Vagina (tissue), 2 donors: ENCODE measurements around the gene FNDC11. TPM values are rescaled to one million over a fixed set of nuclear protein-coding genes. Genes with fewer than 3 reads are reported as not detected.

ENCODE experiments used
- DNase-seq, 2 donors: peaks; one replicate each; pipeline ENCODE4 v3.0.0-alpha.2; 2017; ENCODE audit errors: extremely low spot score in 2 of 2
- H3K27ac ChIP-seq: fragments of 200-600 bp; sonication (generic); one replicate; pipeline ENCODE4 v1.5.1; 2019
- H3K27me3 ChIP-seq: fragments of 200-600 bp; sonication (generic); one replicate; pipeline ENCODE4 v1.5.1; 2019
- H3K36me3 ChIP-seq, 2 donors: fragments of 200-600 bp; sonication (generic); one replicate each; pipeline ENCODE4 v1.5.1; 2017 to 2019
- H3K4me1 ChIP-seq: fragments of 200-600 bp; sonication (generic); one replicate; pipeline ENCODE4 v1.5.1; 2019
- H3K4me3 ChIP-seq, 2 donors: fragments of 200-600 bp; sonication (generic); 1 replicate in 1 of 2; 2 replicates in 1 of 2; pipeline ENCODE4 v1.5.1; 2016 to 2019
- H3K9me3 ChIP-seq: fragments of 200-600 bp; sonication (generic); one replicate; pipeline ENCODE4 v1.5.1; 2019
- POLR2A ChIP-seq, 2 donors: fragments of 450-650 bp; IDR thresholded peaks; one replicate each; pipeline ENCODE4 v1.6.1; 2017; ENCODE audit warnings: antibody characterized with exemption in 2 of 2, mild to moderate bottlenecking in 2 of 2, moderate library complexity in 2 of 2
- POLR2AphosphoS5 ChIP-seq, 2 donors: sonication (generic); formaldehyde crosslinking; IDR thresholded peaks; one replicate each; pipeline ENCODE4 v1.9.0; 2017; ENCODE audit warnings: antibody characterized with exemption in 2 of 2, mild to moderate bottlenecking in 2 of 2, low read depth in 1 of 2; ENCODE audit not compliant: insufficient read depth in 1 of 2
- intact Hi-C: fragments of 100-400 bp; cut with DNase I; formaldehyde crosslinking; loops from one replicate; pipeline ENCODE4 v1.15.1; 2023
- total RNA-seq: library from RNA; depleted of rRNA; stranded (reverse); fragments of >200 nt; gene quantifications from one replicate; pipeline ENCODE4 v1.2.3, GENCODE V29; 2016
- TF ChIP-seq, protein P1 (sequence below), 3 experiments: fragments of 450-650 bp in 2 of 3; fragments of 200-600 bp in 1 of 3; sonication (generic) in 1 of 3; IDR thresholded peaks; one replicate each; pipeline ENCODE4 v1.5.1; 2017 to 2019; ENCODE audit warnings: antibody characterized with exemption in 3 of 3, mild to moderate bottlenecking in 2 of 3, moderate library complexity in 2 of 3

The FNDC11 gene, protein sequence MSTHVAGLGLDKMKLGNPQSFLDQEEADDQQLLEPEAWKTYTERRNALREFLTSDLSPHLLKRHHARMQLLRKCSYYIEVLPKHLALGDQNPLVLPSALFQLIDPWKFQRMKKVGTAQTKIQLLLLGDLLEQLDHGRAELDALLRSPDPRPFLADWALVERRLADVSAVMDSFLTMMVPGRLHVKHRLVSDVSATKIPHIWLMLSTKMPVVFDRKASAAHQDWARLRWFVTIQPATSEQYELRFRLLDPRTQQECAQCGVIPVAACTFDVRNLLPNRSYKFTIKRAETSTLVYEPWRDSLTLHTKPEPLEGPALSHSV
- total RNA-seq: not detected

DNA sequence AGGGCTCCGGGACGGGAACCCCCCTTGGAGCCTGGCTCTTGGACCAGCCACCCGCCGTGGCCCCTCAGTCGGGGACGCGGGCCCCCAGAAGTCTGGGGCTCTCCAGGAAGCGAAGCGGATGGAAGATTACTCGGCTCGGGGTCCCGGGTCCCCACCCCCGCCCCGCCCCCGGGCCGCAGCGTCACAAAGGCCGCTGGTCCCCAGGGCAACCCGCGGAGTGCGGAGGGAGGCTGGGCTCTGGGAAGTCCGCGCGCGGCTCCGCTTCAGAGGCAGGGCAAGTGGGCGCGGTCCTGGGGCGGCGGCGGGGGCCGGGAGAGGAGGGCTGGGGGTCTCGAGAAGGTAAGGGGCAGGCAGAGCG, at the start of gene FNDC11:
Gene FNDC11 (plus strand): TSS at position 227 of the 358 bp plus-strand sequence. CDS start 1,505 bp downstream, outside the sequence.
- DNase-seq: no peak
- peaks cover 5% of the 10 kb centered on the region for H3K27me3 ChIP-seq
- peak within 1 kb of the TSS; percentile 30 for H3K27ac ChIP-seq
- TF ChIP-seq, protein P1, sequence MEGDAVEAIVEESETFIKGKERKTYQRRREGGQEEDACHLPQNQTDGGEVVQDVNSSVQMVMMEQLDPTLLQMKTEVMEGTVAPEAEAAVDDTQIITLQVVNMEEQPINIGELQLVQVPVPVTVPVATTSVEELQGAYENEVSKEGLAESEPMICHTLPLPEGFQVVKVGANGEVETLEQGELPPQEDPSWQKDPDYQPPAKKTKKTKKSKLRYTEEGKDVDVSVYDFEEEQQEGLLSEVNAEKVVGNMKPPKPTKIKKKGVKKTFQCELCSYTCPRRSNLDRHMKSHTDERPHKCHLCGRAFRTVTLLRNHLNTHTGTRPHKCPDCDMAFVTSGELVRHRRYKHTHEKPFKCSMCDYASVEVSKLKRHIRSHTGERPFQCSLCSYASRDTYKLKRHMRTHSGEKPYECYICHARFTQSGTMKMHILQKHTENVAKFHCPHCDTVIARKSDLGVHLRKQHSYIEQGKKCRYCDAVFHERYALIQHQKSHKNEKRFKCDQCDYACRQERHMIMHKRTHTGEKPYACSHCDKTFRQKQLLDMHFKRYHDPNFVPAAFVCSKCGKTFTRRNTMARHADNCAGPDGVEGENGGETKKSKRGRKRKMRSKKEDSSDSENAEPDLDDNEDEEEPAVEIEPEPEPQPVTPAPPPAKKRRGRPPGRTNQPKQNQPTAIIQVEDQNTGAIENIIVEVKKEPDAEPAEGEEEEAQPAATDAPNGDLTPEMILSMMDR (IDR thresholded peaks at IDR 0.05): no peak
- TF ChIP-seq POLR2A (IDR thresholded peaks at IDR 0.05) (no peak), POLR2AphosphoS5 (IDR thresholded peaks at IDR 0.05; ENCODE audit: insufficient read depth in 1 of 2, low read depth in 1 of 2) (peak in 1 of 2 donors; percentile 27)
- H3K36me3 ChIP-seq: no peaks in the 10 kb centered on the region
- H3K9me3 ChIP-seq: no peaks in the 10 kb centered on the region
- H3K4me3 ChIP-seq: peak within 1 kb of the TSS; percentile 61 to 63
- H3K4me1 ChIP-seq: peaks cover 24% of the 10 kb centered on the region
- intact Hi-C loops: no loop called here

DNA sequence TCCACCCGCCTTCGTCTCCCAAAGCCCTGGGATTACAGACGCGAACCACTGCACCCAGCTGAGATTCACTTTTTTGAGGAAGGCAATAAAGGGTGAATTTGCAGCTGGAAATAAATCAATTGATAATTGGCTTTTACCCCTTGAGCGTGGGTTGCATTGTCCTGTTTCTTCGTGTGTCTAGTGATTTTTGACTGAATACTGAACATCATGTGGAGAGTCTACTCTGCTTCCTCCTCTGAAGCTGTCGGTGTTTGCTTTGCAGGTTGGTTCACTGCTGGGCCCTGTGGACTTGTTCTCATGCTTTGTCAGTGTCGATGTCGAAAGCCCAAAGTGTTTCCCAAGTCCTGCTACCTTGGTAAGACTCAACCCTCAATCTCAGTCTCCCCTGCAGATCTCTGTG, 49.3 kb upstream of the FNDC11 start:
- no peak overlapping the region for H3K4me3 ChIP-seq
- TF ChIP-seq, protein P1 (IDR thresholded peaks at IDR 0.05): no peak
- no peak for TF ChIP-seq POLR2A (IDR thresholded peaks at IDR 0.05)
- no peak for TF ChIP-seq POLR2AphosphoS5 (IDR thresholded peaks at IDR 0.05; ENCODE audit: insufficient read depth in 1 of 2, low read depth in 1 of 2)
- H3K27ac ChIP-seq: no peak overlapping the region
- H3K36me3 ChIP-seq: no peaks in the 10 kb centered on the region
- intact Hi-C loops: no loop called here
- no peak for DNase-seq
- H3K4me1 ChIP-seq: peaks cover 3% of the 10 kb centered on the region
- peaks cover 11% of the 10 kb centered on the region for H3K27me3 ChIP-seq
- H3K9me3 ChIP-seq: no peaks in the 10 kb centered on the region

DNA sequence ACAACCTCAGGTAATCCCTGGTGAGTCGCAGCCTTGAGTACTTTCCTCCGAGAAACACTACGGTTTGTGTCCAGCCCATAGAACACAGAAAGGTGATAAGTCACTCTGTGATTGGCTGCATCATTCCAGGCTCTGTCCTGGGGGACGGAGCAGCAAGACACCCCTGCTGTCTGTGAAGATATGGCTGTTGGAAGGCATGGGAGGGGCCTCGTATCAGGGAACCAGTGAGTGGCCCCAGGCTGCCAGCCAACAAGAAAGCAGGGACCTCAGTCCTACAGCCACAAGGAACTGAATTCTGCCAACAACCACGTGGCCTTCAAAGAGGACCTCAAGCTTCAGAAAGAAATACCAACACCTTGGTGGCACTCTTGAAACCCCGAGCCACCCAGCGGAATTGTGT, 48.7 kb upstream of the FNDC11 start:
- H3K27me3 ChIP-seq: peaks cover 5% of the 10 kb centered on the region
- no peak for DNase-seq

DNA sequence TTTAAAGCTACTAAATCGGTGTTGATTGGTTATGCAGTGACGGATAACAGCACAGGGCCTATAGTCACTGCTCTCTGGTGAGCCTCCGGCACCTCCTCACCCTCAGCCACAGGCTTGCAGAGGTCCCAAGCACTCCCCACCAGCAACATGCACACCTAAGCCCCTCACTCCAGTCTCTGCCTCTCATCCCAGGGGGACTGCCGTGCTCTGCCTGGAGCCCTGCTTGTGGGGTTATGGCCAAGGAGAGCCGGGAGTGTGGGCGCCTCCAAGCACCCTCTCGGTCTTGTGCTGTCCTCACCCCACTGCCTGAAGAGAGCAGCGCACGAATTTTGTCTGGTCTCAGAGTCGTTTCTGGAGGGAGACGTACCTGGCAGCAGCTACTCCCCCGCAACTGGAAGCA, 48.2 kb upstream of the FNDC11 start:
- Histone ChIP-seq H3K27me3 (peaks cover under 1% of the 10 kb centered on the region), H3K4me3 (no peak overlapping the region), H3K27ac (no peak overlapping the region), H3K4me1 (no peaks in the 10 kb centered on the region), H3K36me3 (no peaks in the 10 kb centered on the region), H3K9me3 (no peaks in the 10 kb centered on the region)
- no peak for TF ChIP-seq POLR2AphosphoS5 (IDR thresholded peaks at IDR 0.05; ENCODE audit: insufficient read depth in 1 of 2, low read depth in 1 of 2)
- TF ChIP-seq, protein P1 (IDR thresholded peaks at IDR 0.05): no peak
- no peak for TF ChIP-seq POLR2A (IDR thresholded peaks at IDR 0.05)
- intact Hi-C loops: no loop called here
- no peak for DNase-seq

More for the DNA sequence above, 48.7 kb upstream of the FNDC11 start:
- Histone ChIP-seq H3K36me3 (no peaks in the 10 kb centered on the region), H3K27ac (no peak overlapping the region), H3K4me3 (no peak overlapping the region), H3K9me3 (no peaks in the 10 kb centered on the region), H3K4me1 (no peaks in the 10 kb centered on the region)
- intact Hi-C loops: no loop called here
- no peak for TF ChIP-seq POLR2A (IDR thresholded peaks at IDR 0.05)
- TF ChIP-seq POLR2AphosphoS5 (IDR thresholded peaks at IDR 0.05; ENCODE audit: insufficient read depth in 1 of 2, low read depth in 1 of 2): no peak
- TF ChIP-seq, protein P1 (IDR thresholded peaks at IDR 0.05): no peak

DNA sequence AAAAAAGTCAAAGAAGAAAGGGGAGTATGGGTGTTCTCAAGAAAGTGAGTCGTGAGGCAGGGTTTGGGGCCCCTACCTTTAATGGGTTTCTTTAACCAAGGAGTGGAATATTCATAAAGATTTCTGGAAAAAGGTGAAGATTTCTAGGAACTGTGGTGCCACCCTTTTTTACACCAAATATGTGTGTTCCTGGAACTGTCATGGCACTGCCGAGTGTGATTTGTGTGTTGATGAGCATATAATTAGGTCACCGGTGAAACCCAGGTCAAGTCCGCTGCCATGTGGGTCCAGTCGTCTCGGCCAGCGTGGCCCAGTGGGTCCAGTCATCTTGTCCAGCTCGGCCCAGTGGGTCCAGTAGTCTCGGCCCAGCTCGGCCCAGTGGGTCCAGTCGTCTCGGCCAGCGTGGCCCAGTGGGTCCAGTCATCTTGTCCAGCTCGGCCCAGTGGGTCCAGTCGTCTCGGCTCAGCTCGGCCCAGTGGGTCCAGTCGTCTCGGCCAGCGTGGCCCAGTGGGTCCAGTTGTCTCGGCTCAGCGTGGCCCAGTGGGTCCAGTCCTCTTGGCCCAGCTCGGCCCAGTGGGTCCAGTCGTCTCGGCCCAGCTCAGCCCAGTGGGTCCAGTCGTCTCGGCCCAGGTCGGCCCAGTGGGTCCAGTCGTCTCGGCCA, 46.7 kb upstream of the FNDC11 start:
- TF ChIP-seq POLR2AphosphoS5 (IDR thresholded peaks at IDR 0.05; ENCODE audit: insufficient read depth in 1 of 2, low read depth in 1 of 2): no peak
- intact Hi-C loops: no loop called here
- Histone ChIP-seq H3K4me3 (no peak overlapping the region), H3K27me3 (no peaks in the 10 kb centered on the region), H3K4me1 (no peaks in the 10 kb centered on the region), H3K9me3 (no peaks in the 10 kb centered on the region), H3K27ac (no peak overlapping the region), H3K36me3 (no peaks in the 10 kb centered on the region)
- DNase-seq: no peak
